HFFc6 (cell line): ENCODE results near the gene AQP1. TPM values are rescaled to one million over a fixed set of nuclear protein-coding genes. Genes with fewer than 3 reads are reported as not detected.

Experiments used
- DNase-seq: peaks from one replicate; pipeline ENCODE4 v3.0.0-alpha.2; 2018
- H3K27ac Mint-ChIP-seq: 2 replicates; pipeline ENCODE4 v1.8.0; 2020; ENCODE audit warnings: mild to moderate bottlenecking, mixed read lengths
- H3K27me3 Mint-ChIP-seq: 2 replicates; pipeline ENCODE4 v1.8.0; 2021; ENCODE audit warnings: mild to moderate bottlenecking, moderate library complexity, mixed read lengths; ENCODE audit not compliant: insufficient read depth
- H3K36me3 Mint-ChIP-seq: 2 replicates; pipeline ENCODE4 v1.8.0; 2021; ENCODE audit warnings: low read depth, mixed read lengths
- H3K4me1 Mint-ChIP-seq: 2 replicates; pipeline ENCODE4 v1.8.0; 2020; ENCODE audit warnings: low read depth, mixed read lengths
- H3K4me3 Mint-ChIP-seq: 2 replicates; pipeline ENCODE4 v1.8.0; 2020; ENCODE audit warnings: mild to moderate bottlenecking, moderate library complexity, mixed read lengths
- H3K9me3 Mint-ChIP-seq: 2 replicates; pipeline ENCODE4 v1.8.0; 2020; ENCODE audit warnings: mild to moderate bottlenecking, mixed read lengths
- CTCF ChIP-seq: fragments of 200-600 bp; sonication (generic); IDR thresholded peaks from 2 replicates; pipeline ENCODE4 v1.5.0; 2021; ENCODE audit warnings: antibody characterized with exemption, mild to moderate bottlenecking
- total RNA-seq, 6 experiments: library from RNA; stranded (reverse); fragmentation: NEBNext Ultra II Directional; extraction: Animal tissue kit (Norgen Biotek cat#: 25700); gene quantifications; 2 replicates in 1 of 6; 3 replicates in 5 of 6; pipeline ENCODE4 v1.2.3, GENCODE V29; 2021

Gene AQP1
- total RNA-seq, 6 experiments from 2014 or later, result 0.40 to 0.94 (median 0.57) TPM

DNA sequence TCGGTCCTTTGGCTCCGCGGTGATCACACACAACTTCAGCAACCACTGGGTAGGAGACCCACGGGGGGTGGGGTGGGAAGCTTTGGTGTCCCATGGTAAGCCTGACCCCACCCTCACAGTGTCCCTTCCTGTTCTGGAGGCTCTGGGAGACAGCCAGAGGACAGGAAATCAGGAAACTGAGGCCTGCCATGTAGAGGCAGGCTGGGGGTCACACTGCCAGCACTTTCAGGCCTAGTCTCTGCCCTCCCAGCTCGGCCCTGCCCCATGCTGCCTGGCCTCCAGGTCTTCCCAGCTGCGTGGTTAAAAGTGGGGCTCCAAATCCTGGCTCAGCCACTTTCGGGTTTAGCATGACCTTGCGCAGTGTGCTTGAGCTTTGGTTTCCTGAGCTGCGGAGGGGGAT is 10.9 kb downstream of the AQP1 start:
- peaks cover 11% of the 10 kb centered on the region for H3K27me3 Mint-ChIP-seq
- H3K4me3 Mint-ChIP-seq, result no peak overlapping the region
- H3K27ac Mint-ChIP-seq, result no peak overlapping the region
- peaks cover 7% of the 10 kb centered on the region; the same call in 1 of the 2 replicates for H3K9me3 Mint-ChIP-seq
- TF ChIP-seq CTCF, result no peak
- DNase-seq, result no peak
- no peaks in the 10 kb centered on the region for H3K36me3 Mint-ChIP-seq
- peaks cover 20% of the 10 kb centered on the region for H3K4me1 Mint-ChIP-seq

GRCh38 chr7:30923009-30923773 is 11.5 kb downstream of the AQP1 start:
- Mint-ChIP-seq H3K4me1 (peaks cover 20% of the 10 kb centered on the region), H3K36me3 (no peaks in the 10 kb centered on the region), H3K27me3 (peaks cover 16% of the 10 kb centered on the region), H3K4me3 (no peak overlapping the region), H3K9me3 (peaks cover 7% of the 10 kb centered on the region; the same call in 1 of the 2 replicates), H3K27ac (no peak overlapping the region)
- DNase-seq, result no peak
- TF ChIP-seq CTCF, result no peak

GRCh38 chr7:30923774-30924413 is 12.2 kb downstream of the AQP1 start:
- Mint-ChIP-seq H3K9me3 (peaks cover 7% of the 10 kb centered on the region; the same call in 1 of the 2 replicates), H3K4me3 (no peak overlapping the region), H3K27ac (no peak overlapping the region), H3K4me1 (peaks cover 20% of the 10 kb centered on the region), H3K27me3 (peaks cover 18% of the 10 kb centered on the region), H3K36me3 (no peaks in the 10 kb centered on the region)
- no peak for DNase-seq
- no peak for TF ChIP-seq CTCF

DNA sequence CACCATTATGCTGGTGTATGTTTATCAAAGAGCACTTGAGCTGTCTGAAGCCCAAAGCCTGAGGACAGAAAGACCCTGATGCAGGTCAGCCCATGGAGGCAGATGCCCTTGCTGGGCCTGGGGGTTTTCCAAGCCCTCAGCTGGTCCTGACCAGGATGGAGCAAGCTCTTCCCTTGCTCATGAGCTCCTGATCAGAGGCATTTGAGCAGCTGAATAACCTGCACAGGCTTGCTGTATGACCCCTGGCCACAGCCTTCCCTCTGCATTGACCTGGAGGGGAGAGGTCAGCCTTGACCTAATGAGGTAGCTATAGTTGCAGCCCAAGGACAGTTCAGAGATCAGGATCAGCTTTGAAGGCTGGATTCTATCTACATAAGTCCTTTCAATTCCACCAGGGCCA is 13.0 kb downstream of the AQP1 start:
- Mint-ChIP-seq H3K9me3 (peaks cover 7% of the 10 kb centered on the region; the same call in 1 of the 2 replicates), H3K4me1 (peaks cover 19% of the 10 kb centered on the region), H3K27me3 (peaks cover 24% of the 10 kb centered on the region), H3K4me3 (no peak overlapping the region), H3K27ac (no peak overlapping the region), H3K36me3 (no peaks in the 10 kb centered on the region)
- no peak for DNase-seq
- no peak for TF ChIP-seq CTCF

- no peak for DNase-seq
- Mint-ChIP-seq H3K27ac (no peak overlapping the region), H3K36me3 (no peaks in the 10 kb centered on the region), H3K27me3 (peaks cover 29% of the 10 kb centered on the region), H3K4me1 (peaks cover 14% of the 10 kb centered on the region), H3K4me3 (no peak overlapping the region), H3K9me3 (peaks cover 7% of the 10 kb centered on the region; the same call in 1 of the 2 replicates)
- TF ChIP-seq CTCF, result no peak
Observed at GRCh38 chr7:30925117-30925516, 13.5 kb downstream of the AQP1 start.
